ENCODE measurements around the gene NXPE4.

- TF ChIP-seq CTCF (IDR thresholded peaks at IDR 0.05), result no peak
- no peak for TF ChIP-seq CREM (CRISPR knock-in tag; IDR thresholded peaks at IDR 0.05)
- TF ChIP-seq E2F4 (CRISPR knock-in tag; IDR thresholded peaks at IDR 0.05; ENCODE audit: borderline replicate concordance, low read depth), result no peak
- no peak for TF ChIP-seq JUN (CRISPR knock-in tag; IDR thresholded peaks at IDR 0.05)
- TF ChIP-seq ZNF416 (CRISPR knock-in tag; IDR thresholded peaks at IDR 0.05), result no peak
- TF ChIP-seq SMAD3 (CRISPR knock-in tag; IDR thresholded peaks at IDR 0.05; ENCODE audit: borderline replicate concordance), result no peak
- no peak for TF ChIP-seq MAX (CRISPR knock-in tag; IDR thresholded peaks at IDR 0.05)
- no peak for TF ChIP-seq PRDM15 (CRISPR knock-in tag; IDR thresholded peaks at IDR 0.05)
- TF ChIP-seq NR2C2 (CRISPR knock-in tag; IDR thresholded peaks at IDR 0.05), result no peak
- no peak for TF ChIP-seq KAT7 (CRISPR knock-in tag; IDR thresholded peaks at IDR 0.05; ENCODE audit: borderline replicate concordance)
- no peak for TF ChIP-seq FOXP4 (CRISPR knock-in tag; IDR thresholded peaks at IDR 0.05)
- no peak for TF ChIP-seq ZNF138 (CRISPR knock-in tag; conservative IDR thresholded peaks at IDR 0.05)
Measured at GRCh38 chr11:114525682-114526081, 69.9 kb downstream of the NXPE4 start.
